ENCODE measurements around the gene ANKH.

DNA sequence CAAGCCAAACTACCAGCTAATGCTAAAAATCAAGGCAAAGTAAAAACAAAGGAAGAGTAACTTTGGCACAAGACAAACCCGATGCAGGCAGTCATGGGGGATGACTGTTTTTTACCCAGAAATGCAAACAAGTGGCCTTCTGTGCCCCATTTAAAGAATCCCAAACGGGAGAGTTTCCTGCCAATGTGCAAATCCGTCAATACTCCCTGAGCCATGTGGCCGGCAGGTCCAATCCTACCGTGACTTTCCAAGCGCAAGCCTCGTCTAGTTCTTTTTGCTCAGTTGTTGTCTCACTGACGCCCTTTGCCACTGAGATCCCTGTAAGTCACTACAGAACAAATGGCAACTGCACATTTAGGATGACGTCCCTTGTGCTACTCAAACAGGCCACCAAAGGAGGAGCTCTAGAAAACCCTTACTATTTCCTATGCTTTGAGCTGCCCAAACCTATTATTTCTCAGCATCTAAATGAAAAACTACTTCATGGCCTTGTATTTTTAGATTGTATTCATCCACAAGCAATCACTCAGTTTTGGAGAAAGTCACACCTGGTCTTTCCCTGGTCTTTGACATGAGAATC, 163.7 kb downstream of the ANKH start:
- TF ChIP-seq, protein P1, sequence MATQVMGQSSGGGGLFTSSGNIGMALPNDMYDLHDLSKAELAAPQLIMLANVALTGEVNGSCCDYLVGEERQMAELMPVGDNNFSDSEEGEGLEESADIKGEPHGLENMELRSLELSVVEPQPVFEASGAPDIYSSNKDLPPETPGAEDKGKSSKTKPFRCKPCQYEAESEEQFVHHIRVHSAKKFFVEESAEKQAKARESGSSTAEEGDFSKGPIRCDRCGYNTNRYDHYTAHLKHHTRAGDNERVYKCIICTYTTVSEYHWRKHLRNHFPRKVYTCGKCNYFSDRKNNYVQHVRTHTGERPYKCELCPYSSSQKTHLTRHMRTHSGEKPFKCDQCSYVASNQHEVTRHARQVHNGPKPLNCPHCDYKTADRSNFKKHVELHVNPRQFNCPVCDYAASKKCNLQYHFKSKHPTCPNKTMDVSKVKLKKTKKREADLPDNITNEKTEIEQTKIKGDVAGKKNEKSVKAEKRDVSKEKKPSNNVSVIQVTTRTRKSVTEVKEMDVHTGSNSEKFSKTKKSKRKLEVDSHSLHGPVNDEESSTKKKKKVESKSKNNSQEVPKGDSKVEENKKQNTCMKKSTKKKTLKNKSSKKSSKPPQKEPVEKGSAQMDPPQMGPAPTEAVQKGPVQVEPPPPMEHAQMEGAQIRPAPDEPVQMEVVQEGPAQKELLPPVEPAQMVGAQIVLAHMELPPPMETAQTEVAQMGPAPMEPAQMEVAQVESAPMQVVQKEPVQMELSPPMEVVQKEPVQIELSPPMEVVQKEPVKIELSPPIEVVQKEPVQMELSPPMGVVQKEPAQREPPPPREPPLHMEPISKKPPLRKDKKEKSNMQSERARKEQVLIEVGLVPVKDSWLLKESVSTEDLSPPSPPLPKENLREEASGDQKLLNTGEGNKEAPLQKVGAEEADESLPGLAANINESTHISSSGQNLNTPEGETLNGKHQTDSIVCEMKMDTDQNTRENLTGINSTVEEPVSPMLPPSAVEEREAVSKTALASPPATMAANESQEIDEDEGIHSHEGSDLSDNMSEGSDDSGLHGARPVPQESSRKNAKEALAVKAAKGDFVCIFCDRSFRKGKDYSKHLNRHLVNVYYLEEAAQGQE (IDR thresholded peaks at IDR 0.05; ENCODE audit: low read depth) = no peak
- TF ChIP-seq EGR1 (IDR thresholded peaks at IDR 0.05) (no peak), FOXM1 (IDR thresholded peaks at IDR 0.05; ENCODE audit: borderline replicate concordance, low read depth) (no peak), EP300 (IDR thresholded peaks at IDR 0.05; ENCODE audit: borderline replicate concordance) (no peak), TAF1 (IDR thresholded peaks at IDR 0.05; ENCODE audit: low read depth) (no peak)
- TF ChIP-seq, protein P2, sequence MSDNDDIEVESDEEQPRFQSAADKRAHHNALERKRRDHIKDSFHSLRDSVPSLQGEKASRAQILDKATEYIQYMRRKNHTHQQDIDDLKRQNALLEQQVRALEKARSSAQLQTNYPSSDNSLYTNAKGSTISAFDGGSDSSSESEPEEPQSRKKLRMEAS (IDR thresholded peaks at IDR 0.05) = no peak

Measured in Ishikawa (cell line).